Activated CD4-positive, alpha-beta T cell treated with anti-CD3 and anti-CD28 coated beads, Interleukin-2, amount 10 ng/mL, durations not matched to agents 24 days and 14 days (primary cell): Measurements from ENCODE around the gene SUSD3. TPM values are rescaled to one million over a fixed set of nuclear protein-coding genes. Genes with fewer than 3 reads are reported as not detected.

Experiments used
- DNase-seq: peaks from one replicate; pipeline ENCODE4 v3.0.0; 2022
- H3K27ac Mint-ChIP-seq: one replicate; pipeline ENCODE4 v1.8.0; 2022; ENCODE audit warnings: mild to moderate bottlenecking, mixed read lengths
- H3K27me3 Mint-ChIP-seq: one replicate; pipeline ENCODE4 v1.8.0; 2022; ENCODE audit warnings: mixed read lengths
- H3K36me3 Mint-ChIP-seq: one replicate; pipeline ENCODE4 v1.8.0; 2022; ENCODE audit warnings: low read depth, mild to moderate bottlenecking, mixed read lengths
- H3K4me1 Mint-ChIP-seq: one replicate; pipeline ENCODE4 v1.8.0; 2021; ENCODE audit warnings: mixed read lengths
- H3K4me3 Mint-ChIP-seq: one replicate; pipeline ENCODE4 v1.8.0; 2022; ENCODE audit warnings: mild to moderate bottlenecking, moderate library complexity, mixed read lengths
- H3K9me3 Mint-ChIP-seq: one replicate; pipeline ENCODE4 v1.8.0; 2021; ENCODE audit warnings: mixed read lengths
- intact Hi-C: fragments of 100-400 bp; cut with micrococcal nuclease; formaldehyde crosslinking; loops from one replicate; pipeline ENCODE4 v1.15.1; 2023
- total RNA-seq: library from RNA; stranded (reverse); gene quantifications from 2 replicates; pipeline ENCODE4 v1.2.3, GENCODE V29; 2022

The SUSD3 gene
- total RNA-seq, 1 donor from 2014 or later: 38.3 TPM

- Mint-ChIP-seq H3K4me1 (peaks cover 46% of the 10 kb centered on the region), H3K36me3 (peaks cover 49% of the 10 kb centered on the region), H3K4me3 (no peak overlapping the region)
Observed at GRCh38 chr9:93022721-93023520, 35.6 kb upstream of the SUSD3 start.

GRCh38 chr9:93023521-93023815, 35.0 kb upstream of the SUSD3 start:
- Mint-ChIP-seq H3K36me3 (peaks cover 46% of the 10 kb centered on the region), H3K9me3 (no peaks in the 10 kb centered on the region), H3K4me1 (peaks cover 51% of the 10 kb centered on the region), H3K4me3 (no peak overlapping the region), H3K27me3 (no peaks in the 10 kb centered on the region), H3K27ac (peak overlapping the region; percentile 45)
- intact Hi-C loops: no loop called here
- no peak for DNase-seq

More at GRCh38 chr9:93022721-93023520, 35.6 kb upstream of the SUSD3 start:
- intact Hi-C loops: no loop called here
- H3K27ac Mint-ChIP-seq: peak overlapping the region; percentile 36
- no peaks in the 10 kb centered on the region for H3K9me3 Mint-ChIP-seq
- DNase-seq: no peak
- H3K27me3 Mint-ChIP-seq: no peaks in the 10 kb centered on the region

GRCh38 chr9:93024646-93024910, 33.9 kb upstream of the SUSD3 start:
- intact Hi-C loops: no loop called here
- no peak for DNase-seq
- no peaks in the 10 kb centered on the region for H3K9me3 Mint-ChIP-seq
- H3K27me3 Mint-ChIP-seq: no peaks in the 10 kb centered on the region
- H3K36me3 Mint-ChIP-seq: peaks cover 39% of the 10 kb centered on the region
- H3K27ac Mint-ChIP-seq: peak overlapping the region; percentile 85
- peaks cover 53% of the 10 kb centered on the region for H3K4me1 Mint-ChIP-seq
- H3K4me3 Mint-ChIP-seq: peak overlapping the region; percentile 32

- intact Hi-C loops: no loop called here
Observed at GRCh38 chr9:93024986-93025630, 33.4 kb upstream of the SUSD3 start.

GRCh38 chr9:93025736-93026135, 32.8 kb upstream of the SUSD3 start:
- H3K27me3 Mint-ChIP-seq: no peaks in the 10 kb centered on the region
- no peaks in the 10 kb centered on the region for H3K9me3 Mint-ChIP-seq
- no peak for DNase-seq
- peak overlapping the region; percentile 90 for H3K27ac Mint-ChIP-seq
- peaks cover 56% of the 10 kb centered on the region for H3K4me1 Mint-ChIP-seq
- peaks cover 47% of the 10 kb centered on the region for H3K36me3 Mint-ChIP-seq
- intact Hi-C loops: no loop called here
- no peak overlapping the region for H3K4me3 Mint-ChIP-seq

More at GRCh38 chr9:93024986-93025630, 33.4 kb upstream of the SUSD3 start:
- H3K9me3 Mint-ChIP-seq: no peaks in the 10 kb centered on the region
- peak; percentile 77 for DNase-seq
- H3K36me3 Mint-ChIP-seq: peaks cover 43% of the 10 kb centered on the region
- H3K4me3 Mint-ChIP-seq: peak overlapping the region; percentile 54
- H3K27me3 Mint-ChIP-seq: no peaks in the 10 kb centered on the region
- H3K4me1 Mint-ChIP-seq: peaks cover 57% of the 10 kb centered on the region
- peak overlapping the region; percentile 90 for H3K27ac Mint-ChIP-seq

- intact Hi-C loops: no loop called here
- Mint-ChIP-seq H3K4me3 (no peak overlapping the region), H3K27me3 (no peaks in the 10 kb centered on the region), H3K4me1 (peaks cover 56% of the 10 kb centered on the region), H3K27ac (peak overlapping the region; percentile 94), H3K36me3 (peaks cover 47% of the 10 kb centered on the region), H3K9me3 (no peaks in the 10 kb centered on the region)
- no peak for DNase-seq
Observed at GRCh38 chr9:93026640-93027039, 31.9 kb upstream of the SUSD3 start.

- DNase-seq: no peak
- Mint-ChIP-seq H3K4me1 (peaks cover 58% of the 10 kb centered on the region), H3K27me3 (no peaks in the 10 kb centered on the region), H3K9me3 (no peaks in the 10 kb centered on the region), H3K4me3 (peak overlapping the region; percentile 82), H3K36me3 (peaks cover 50% of the 10 kb centered on the region), H3K27ac (peak overlapping the region; percentile 94)
- intact Hi-C loops: loop anchor here (1.0 to 2.0 kb wide), 2 partner anchors 37 to 68 kb away; no protein-coding TSS in a partner anchor
Observed at GRCh38 chr9:93027750-93028149, 30.8 kb upstream of the SUSD3 start.

- no peaks in the 10 kb centered on the region for H3K9me3 Mint-ChIP-seq
- no peaks in the 10 kb centered on the region for H3K27me3 Mint-ChIP-seq
- H3K4me3 Mint-ChIP-seq: peak overlapping the region; percentile 82
- peak; percentile 92 for DNase-seq
- peaks cover 50% of the 10 kb centered on the region for H3K36me3 Mint-ChIP-seq
- intact Hi-C loops: loop anchor here (1.0 to 2.0 kb wide), 2 partner anchors 36 to 67 kb away; no protein-coding TSS in a partner anchor
- H3K4me1 Mint-ChIP-seq: peaks cover 60% of the 10 kb centered on the region
- H3K27ac Mint-ChIP-seq: peak overlapping the region; percentile 94
Observed at GRCh38 chr9:93028448-93029006, 30.0 kb upstream of the SUSD3 start.

- Mint-ChIP-seq H3K9me3 (no peaks in the 10 kb centered on the region), H3K27ac (peak overlapping the region; percentile 14), H3K4me1 (peaks cover 46% of the 10 kb centered on the region), H3K4me3 (no peak overlapping the region), H3K27me3 (no peaks in the 10 kb centered on the region), H3K36me3 (peaks cover 50% of the 10 kb centered on the region)
- no peak for DNase-seq
- intact Hi-C loops: no loop called here
Observed at GRCh38 chr9:93030642-93031628, 27.6 kb upstream of the SUSD3 start.

- DNase-seq: no peak
- Mint-ChIP-seq H3K36me3 (peaks cover 54% of the 10 kb centered on the region), H3K27ac (peak overlapping the region; percentile 7), H3K27me3 (no peaks in the 10 kb centered on the region), H3K9me3 (no peaks in the 10 kb centered on the region), H3K4me1 (peaks cover 43% of the 10 kb centered on the region), H3K4me3 (no peak overlapping the region)
- intact Hi-C loops: no loop called here
Observed at GRCh38 chr9:93031629-93032430, 26.7 kb upstream of the SUSD3 start.

GRCh38 chr9:93032545-93032944, 26.0 kb upstream of the SUSD3 start:
- intact Hi-C loops: no loop called here
- no peak overlapping the region for H3K4me3 Mint-ChIP-seq
- DNase-seq: no peak
- peaks cover 38% of the 10 kb centered on the region for H3K4me1 Mint-ChIP-seq
- no peaks in the 10 kb centered on the region for H3K9me3 Mint-ChIP-seq
- H3K36me3 Mint-ChIP-seq: peaks cover 53% of the 10 kb centered on the region
- no peak overlapping the region for H3K27ac Mint-ChIP-seq
- no peaks in the 10 kb centered on the region for H3K27me3 Mint-ChIP-seq

GRCh38 chr9:93033531-93033930, 25.0 kb upstream of the SUSD3 start:
- Mint-ChIP-seq H3K27me3 (no peaks in the 10 kb centered on the region), H3K9me3 (no peaks in the 10 kb centered on the region), H3K4me3 (no peak overlapping the region), H3K4me1 (peaks cover 28% of the 10 kb centered on the region), H3K27ac (no peak overlapping the region), H3K36me3 (peaks cover 50% of the 10 kb centered on the region)
- intact Hi-C loops: no loop called here
- no peak for DNase-seq

GRCh38 chr9:93035106-93035660, 23.3 kb upstream of the SUSD3 start:
- Mint-ChIP-seq H3K36me3 (peaks cover 43% of the 10 kb centered on the region), H3K4me3 (no peak overlapping the region), H3K27me3 (no peaks in the 10 kb centered on the region), H3K4me1 (peaks cover 17% of the 10 kb centered on the region), H3K9me3 (no peaks in the 10 kb centered on the region), H3K27ac (no peak overlapping the region)
- intact Hi-C loops: no loop called here
- no peak for DNase-seq
